ENCODE results near the gene SLCO1A2.

SLCO1A2 gene

GRCh38 chr12:21328578-21328977 lies 6.1 kb downstream of the SLCO1A2 start:
- DNase-seq: no peak

GRCh38 chr12:21324551-21324950 lies 10.2 kb downstream of the SLCO1A2 start:
- DNase-seq: no peak

DNA sequence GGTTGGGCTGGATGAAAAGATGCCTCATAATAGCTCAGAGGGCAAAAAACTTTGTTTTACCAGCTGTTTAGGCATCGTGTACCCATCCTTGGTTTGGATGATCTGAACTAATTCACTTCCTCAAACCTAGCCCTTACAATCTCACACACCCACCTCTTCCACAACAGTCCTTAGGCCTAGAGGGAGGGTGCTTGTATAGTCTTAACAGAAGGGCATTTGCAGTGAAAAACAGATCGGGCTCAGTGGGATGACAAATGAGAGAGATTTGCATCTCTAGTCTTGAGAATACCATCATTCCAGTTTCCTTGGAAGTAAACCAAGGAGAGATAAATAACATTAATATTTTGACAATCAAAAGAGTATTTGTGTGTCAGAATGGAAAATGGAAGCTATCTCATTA lies 11.0 kb downstream of the SLCO1A2 start:
- no peak for DNase-seq

DNA sequence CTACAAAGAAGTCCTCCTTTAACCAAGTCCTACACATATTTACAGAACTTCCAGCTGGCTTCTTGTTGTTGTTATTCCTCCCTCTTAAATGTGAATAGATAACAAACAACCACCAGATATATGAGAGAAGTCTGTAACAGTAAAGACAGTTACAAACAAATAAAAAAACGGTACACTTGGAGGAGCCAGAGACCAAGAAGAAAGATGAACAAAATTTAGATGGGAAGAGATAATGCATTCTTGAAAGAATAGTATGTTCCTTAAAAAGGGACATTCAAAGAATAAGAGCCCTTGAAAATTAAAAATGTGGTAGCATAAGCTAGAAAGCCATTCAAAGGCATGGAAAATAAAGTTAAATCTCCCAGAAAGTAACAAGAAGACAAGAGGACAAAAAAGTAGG lies 25.9 kb downstream of the SLCO1A2 start:
- no peak for DNase-seq

- DNase-seq: no peak
These were observed 29.1 kb downstream of the SLCO1A2 start for GRCh38 chr12:21305661-21306060.

DNA sequence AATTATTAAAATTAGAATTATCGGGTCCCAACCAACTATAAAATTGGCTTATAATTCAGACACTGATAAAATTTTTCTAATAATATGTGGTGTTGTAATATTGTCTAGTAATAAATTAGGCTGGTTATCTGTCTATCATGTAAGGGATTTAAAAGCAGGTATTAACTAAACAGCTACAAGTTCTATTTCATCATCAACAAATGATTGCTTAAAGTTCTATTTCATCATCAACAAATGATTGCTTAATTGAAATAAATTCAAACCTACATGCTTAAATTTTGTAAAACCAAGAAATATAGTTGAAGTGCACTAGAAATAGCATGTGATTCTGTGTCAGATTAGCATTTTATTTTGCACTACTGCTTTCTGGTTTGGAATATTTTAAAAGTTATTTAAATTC lies 34.1 kb downstream of the SLCO1A2 start:
- DNase-seq: no peak

DNA sequence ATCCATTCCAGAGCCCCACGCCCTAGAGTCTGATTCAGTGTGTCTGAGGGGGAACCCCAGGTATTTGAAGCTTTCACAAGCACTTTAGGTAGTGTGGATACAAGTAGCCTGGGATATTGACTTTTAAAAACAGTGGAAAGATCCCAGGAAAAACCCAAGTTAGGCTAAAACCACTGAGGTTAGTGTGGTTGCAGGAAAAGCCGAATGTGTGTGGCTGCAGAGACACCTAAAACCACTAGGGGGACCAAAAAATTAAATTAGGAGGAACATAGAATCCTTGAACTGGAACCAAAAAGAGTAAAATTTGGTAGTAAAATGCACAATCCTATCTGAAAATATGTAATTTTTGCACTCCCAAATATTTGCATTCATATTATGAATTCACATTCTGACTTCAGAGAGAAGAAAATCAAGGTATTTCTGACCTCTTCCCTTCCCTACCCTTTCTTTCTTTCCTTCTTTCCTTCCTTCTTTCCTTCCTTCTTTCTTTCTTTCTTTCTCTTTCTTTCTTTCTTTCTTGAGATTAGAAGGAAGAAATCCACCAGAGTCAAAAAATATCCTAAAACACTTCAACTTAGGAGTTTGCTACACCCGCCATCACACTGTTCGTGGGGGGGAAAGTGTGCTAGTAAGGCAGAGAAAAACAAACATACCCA lies 37.8 kb downstream of the SLCO1A2 start:
- peak in 2 of 3 experiments; percentile 8 to 30 for DNase-seq

DNA sequence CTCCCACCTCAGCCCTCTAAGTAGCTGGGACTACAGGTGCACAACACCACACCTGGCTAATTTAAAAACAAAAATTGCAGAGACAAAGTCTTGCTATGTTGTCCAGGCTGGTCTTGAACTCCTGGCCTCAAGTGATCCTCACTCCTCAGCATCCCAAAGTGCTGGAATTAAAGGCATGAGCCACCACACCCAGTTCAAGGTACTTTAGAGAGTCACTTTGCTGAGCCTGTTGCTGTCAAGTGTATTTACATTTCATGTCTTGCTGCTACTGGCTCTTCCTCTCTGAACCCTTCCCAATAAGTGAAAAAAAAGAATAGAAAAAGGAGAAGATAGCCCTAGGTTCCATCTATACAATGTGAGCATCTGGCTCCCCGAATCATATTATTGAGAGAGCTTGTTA lies 38.4 kb downstream of the SLCO1A2 start:
- no peak for DNase-seq

DNA sequence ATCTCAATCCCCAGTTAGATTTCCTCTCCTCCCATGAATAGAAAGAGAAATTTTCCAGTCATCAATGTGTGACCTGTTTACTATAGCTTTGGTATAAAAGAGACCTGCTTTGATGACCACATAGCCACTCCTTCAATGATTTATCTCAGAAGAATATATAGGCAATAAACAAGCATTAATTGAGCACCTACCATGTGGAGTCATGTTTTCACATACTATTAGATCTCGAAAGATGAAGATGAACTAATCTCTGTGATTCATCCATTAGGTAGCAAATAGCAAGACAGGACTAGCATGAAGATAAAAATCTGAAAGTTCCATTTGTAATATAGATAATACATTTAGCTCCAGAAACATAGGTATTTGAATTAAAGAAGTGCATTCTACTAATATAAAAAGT lies 40.5 kb downstream of the SLCO1A2 start:
- no peak for DNase-seq

- no peak for DNase-seq
These were observed 42.6 kb downstream of the SLCO1A2 start for GRCh38 chr12:21292111-21292510.

- no peak for DNase-seq
These were observed 45.0 kb downstream of the SLCO1A2 start for GRCh38 chr12:21289698-21290097.

GRCh38 chr12:21276826-21277225 lies 57.9 kb downstream of the SLCO1A2 start:
- DNase-seq: no peak

- no peak for DNase-seq
These were observed 68.8 kb downstream of the SLCO1A2 start for GRCh38 chr12:21265932-21266331.

GRCh38 chr12:21264232-21264631 lies 70.5 kb downstream of the SLCO1A2 start:
- no peak for DNase-seq

GRCh38 chr12:21257172-21257571 lies 77.5 kb downstream of the SLCO1A2 start:
- no peak for DNase-seq

- DNase-seq: no peak
These were observed 82.6 kb downstream of the SLCO1A2 start for GRCh38 chr12:21252070-21252469.

- peak in 2 of 3 experiments; percentile 14 to 44 for DNase-seq
These were observed 86.0 kb downstream of the SLCO1A2 start for GRCh38 chr12:21248679-21249078.

DNA sequence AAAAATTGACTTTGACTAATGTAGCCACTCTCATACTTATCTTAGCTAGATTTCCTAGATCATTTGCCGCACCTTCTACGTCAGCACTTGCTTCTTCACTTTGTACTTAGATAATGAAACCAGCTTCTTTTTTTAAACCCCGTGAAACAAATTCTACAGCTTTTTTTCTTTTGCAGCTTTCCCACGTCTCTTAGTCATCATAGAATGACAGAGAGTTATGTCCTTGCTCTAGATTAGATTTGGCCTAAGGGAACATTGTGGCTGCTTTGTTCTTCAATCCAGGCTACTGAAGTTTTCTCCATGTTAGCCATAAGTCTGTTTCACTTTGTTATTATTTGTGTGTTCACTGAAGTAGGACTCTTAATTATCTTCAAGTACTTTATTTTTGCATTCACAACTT lies 94.9 kb downstream of the SLCO1A2 start:
- DNase-seq: no peak

DNA sequence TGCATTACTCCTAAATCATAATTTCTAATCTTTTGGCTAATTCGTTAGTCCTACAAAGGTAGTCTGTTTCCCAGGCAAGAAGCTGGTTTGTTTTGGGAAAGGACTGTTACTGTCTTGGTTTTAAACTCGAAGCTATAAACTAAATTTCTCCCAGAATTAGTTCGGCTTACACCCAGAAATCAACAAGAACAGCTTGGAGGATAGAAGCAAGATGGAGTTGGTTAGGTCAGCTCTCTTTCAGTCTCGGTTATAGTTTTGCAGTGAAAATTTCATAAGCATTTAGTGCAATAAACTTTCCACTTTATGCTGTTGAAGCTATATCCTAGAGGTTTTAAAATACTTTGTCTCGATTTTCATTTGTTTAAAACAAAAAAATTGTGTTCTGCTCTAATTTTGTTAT lies 100.3 kb downstream of the SLCO1A2 start:
- no peak for DNase-seq

DNA sequence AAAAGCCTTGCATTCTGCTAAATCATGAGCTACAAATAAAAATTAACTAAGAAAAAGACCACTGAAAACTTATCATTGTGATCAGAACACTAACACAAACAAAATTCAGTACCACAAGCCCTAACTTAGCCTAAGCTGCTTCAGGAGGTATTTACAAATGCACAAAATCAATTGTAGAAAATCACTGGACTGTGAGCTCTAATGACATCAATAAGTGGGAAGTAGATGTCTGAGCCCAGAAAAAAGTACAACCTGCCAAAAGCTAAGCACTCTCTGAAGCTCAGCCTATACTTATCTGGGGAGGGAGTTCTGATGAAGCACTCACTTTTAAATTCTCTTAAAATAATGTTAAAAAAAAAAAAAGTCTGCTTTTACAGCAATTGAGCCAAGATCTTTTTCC lies 110.8 kb downstream of the SLCO1A2 start:
- peak in 2 of 3 experiments; percentile 14 to 65 for DNase-seq

- peak in 1 of 3 experiments; percentile 34 for DNase-seq
These were observed 112.9 kb downstream of the SLCO1A2 start for GRCh38 chr12:21221778-21222177.

DNA sequence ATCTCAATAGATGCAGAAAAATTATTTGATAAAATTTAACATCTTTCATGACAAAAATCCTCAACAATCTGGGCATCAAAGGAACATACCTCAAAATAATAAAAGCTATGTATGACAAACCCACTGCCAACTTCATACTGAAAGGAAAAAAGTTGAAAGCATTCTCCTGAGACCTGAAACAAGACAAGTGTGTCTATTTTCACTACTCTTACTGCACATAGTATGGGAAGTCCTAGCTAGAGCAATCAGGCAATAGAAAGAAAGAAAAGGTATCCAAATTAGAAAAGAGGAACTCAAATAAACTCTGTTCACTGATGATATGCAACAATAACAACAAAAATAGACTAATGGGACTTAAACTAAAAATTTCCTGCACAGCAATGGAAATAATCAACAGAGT lies 113.6 kb downstream of the SLCO1A2 start:
- no peak for DNase-seq

DNA sequence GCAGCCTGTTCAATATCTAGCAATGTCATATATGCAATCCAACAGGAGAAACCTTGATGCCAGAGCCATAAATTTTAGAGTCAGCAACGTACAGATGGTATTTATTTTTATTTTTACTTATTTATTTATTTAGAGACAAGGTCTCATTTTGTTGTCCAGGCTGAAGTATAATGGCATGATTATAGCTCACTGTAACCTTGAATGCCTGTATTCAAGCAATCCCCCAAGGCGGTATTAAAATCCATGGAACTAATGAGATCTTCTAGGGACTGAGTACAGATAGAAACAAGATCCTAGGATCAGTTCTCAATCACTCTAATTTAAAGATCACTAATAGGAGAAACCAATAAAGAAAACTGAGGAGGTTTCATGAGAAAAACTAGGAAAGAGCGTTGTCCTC lies 114.5 kb downstream of the SLCO1A2 start:
- no peak for DNase-seq

GRCh38 chr12:21219206-21219605 lies 115.5 kb downstream of the SLCO1A2 start:
- DNase-seq: no peak
